ENCODE data around the gene RCBTB1. TPM values are rescaled to one million over a fixed set of nuclear protein-coding genes. Genes with fewer than 3 reads are reported as not detected.

The RCBTB1 gene
- polyA plus RNA-seq, 1 donor from 2014 or later, result 65.3 TPM

- Histone ChIP-seq H3K27me3 (ENCODE audit: insufficient read depth, low read depth, low read length) (no peaks in the 10 kb centered on the region), H3K9ac (ENCODE audit: low read length) (no peak overlapping the region), H3F3A (ENCODE audit: insufficient read depth, low read length, poor library complexity, severe bottlenecking) (no peaks in the 10 kb centered on the region), H3K4me3 (ENCODE audit: low read length) (no peak overlapping the region), H3K9me3 (ENCODE audit: low read length) (no peaks in the 10 kb centered on the region), H4K20me1 (ENCODE audit: insufficient read depth) (no peaks in the 10 kb centered on the region), H3K4me2 (ENCODE audit: low read length) (no peak overlapping the region), H2AFZ (ENCODE audit: low read depth, low read length) (no peak overlapping the region), H3K9me2 (ENCODE audit: insufficient read depth, low read length) (no peaks in the 10 kb centered on the region), H3K36me3 (ENCODE audit: insufficient read depth, low read length) (no peaks in the 10 kb centered on the region), H3K79me2 (replicated peaks; ENCODE audit: insufficient read depth, low read length) (no peaks in the 10 kb centered on the region), H3K27ac (ENCODE audit: low read length) (no peak overlapping the region)
- no peak for TF ChIP-seq REST (IDR thresholded peaks at IDR 0.05; ENCODE audit: borderline replicate concordance)
- TF ChIP-seq MXI1 (conservative IDR thresholded peaks at IDR 0.05; ENCODE audit: poor library complexity, severe bottlenecking), result no peak
- TF ChIP-seq TAF1 (IDR thresholded peaks at IDR 0.05; ENCODE audit: low read depth), result no peak
- TF ChIP-seq EP300 (conservative IDR thresholded peaks at IDR 0.05; ENCODE audit: poor library complexity, severe bottlenecking), result no peak
- no peak for TF ChIP-seq CTCF (IDR thresholded peaks at IDR 0.05; ENCODE audit: poor library complexity, severe bottlenecking)
- no peak for TF ChIP-seq RAD21 (conservative IDR thresholded peaks at IDR 0.05)
- TF ChIP-seq SMC3 (conservative IDR thresholded peaks at IDR 0.05; ENCODE audit: poor library complexity), result no peak
- no peak for TF ChIP-seq POLR2AphosphoS5 (IDR thresholded peaks at IDR 0.05)
- no peak for TF ChIP-seq EZH2 (IDR thresholded peaks at IDR 0.05; ENCODE audit: borderline replicate concordance, insufficient read depth, low read length, poor library complexity, severe bottlenecking)
These were observed 82.4 kb downstream of the RCBTB1 start for GRCh38 chr13:49502954-49503353.

GRCh38 chr13:49499889-49500660 lies 85.3 kb downstream of the RCBTB1 start:
- Histone ChIP-seq H3K4me3 (ENCODE audit: low read length) (no peak overlapping the region), H4K20me1 (ENCODE audit: insufficient read depth) (no peaks in the 10 kb centered on the region), H3K79me2 (replicated peaks; ENCODE audit: insufficient read depth, low read length) (no peaks in the 10 kb centered on the region), H3K27ac (ENCODE audit: low read length) (no peak overlapping the region), H3K9me2 (ENCODE audit: insufficient read depth, low read length) (no peaks in the 10 kb centered on the region), H3K9me3 (ENCODE audit: low read length) (no peaks in the 10 kb centered on the region), H3K4me2 (ENCODE audit: low read length) (no peak overlapping the region), H3K9ac (ENCODE audit: low read length) (no peak overlapping the region), H3F3A (ENCODE audit: insufficient read depth, low read length, poor library complexity, severe bottlenecking) (no peaks in the 10 kb centered on the region), H3K27me3 (ENCODE audit: insufficient read depth, low read depth, low read length) (no peaks in the 10 kb centered on the region), H3K36me3 (ENCODE audit: insufficient read depth, low read length) (no peaks in the 10 kb centered on the region), H2AFZ (ENCODE audit: low read depth, low read length) (no peak overlapping the region)
- TF ChIP-seq REST (IDR thresholded peaks at IDR 0.05; ENCODE audit: borderline replicate concordance) (no peak), RAD21 (conservative IDR thresholded peaks at IDR 0.05) (no peak), POLR2AphosphoS5 (IDR thresholded peaks at IDR 0.05) (no peak), TAF1 (IDR thresholded peaks at IDR 0.05; ENCODE audit: low read depth) (no peak), MXI1 (conservative IDR thresholded peaks at IDR 0.05; ENCODE audit: poor library complexity, severe bottlenecking) (no peak)

Measured in neural cell (in vitro differentiated cells).